Epidermal melanocyte (primary cell): ENCODE data around the gene PDZRN3.

Source experiments
- DNase-seq: peaks from one replicate; pipeline ENCODE4 v3.0.0; 2011; ENCODE audit warnings: low spot score; ENCODE audit not compliant: insufficient read length

Gene PDZRN3

GRCh38 chr3:73623346-73623745 is 1.4 kb downstream of the PDZRN3 start:
- DNase-seq, result no peak

DNA sequence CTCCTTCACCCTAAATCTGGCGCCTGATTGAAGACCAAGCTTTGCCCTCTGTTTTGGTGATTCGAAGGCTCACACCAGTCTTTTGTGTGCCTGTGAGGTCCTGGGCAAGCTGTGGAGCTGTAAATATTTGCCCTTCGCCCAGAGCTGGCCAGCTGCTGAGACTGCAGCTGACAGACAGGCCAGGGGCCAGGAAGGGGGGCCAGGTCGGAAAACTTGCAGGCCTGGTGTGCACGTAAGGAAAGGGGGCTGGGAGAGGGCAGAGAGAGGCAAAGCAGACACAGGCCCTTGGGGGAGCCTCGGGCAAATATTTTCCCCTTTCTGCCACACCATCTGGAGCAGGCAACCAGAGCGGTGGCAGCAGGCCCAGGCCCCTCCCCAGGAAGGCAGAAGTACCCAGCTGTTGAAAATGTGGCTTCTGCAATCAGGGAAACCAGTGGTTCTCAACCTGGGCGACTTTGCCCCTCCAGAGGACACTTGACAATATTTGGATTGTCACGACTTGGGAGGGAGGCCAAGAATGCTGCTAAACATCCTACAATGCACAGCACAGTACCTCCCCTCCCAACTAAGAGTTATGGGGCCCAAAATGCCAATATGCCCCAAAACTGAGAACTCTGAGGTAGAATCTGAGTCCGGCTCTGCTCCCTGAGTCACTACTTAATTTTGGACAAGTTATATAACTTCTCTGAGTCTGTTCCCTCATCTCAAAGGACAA is 2.5 kb downstream of the PDZRN3 start:
- DNase-seq, result peak; percentile 53

DNA sequence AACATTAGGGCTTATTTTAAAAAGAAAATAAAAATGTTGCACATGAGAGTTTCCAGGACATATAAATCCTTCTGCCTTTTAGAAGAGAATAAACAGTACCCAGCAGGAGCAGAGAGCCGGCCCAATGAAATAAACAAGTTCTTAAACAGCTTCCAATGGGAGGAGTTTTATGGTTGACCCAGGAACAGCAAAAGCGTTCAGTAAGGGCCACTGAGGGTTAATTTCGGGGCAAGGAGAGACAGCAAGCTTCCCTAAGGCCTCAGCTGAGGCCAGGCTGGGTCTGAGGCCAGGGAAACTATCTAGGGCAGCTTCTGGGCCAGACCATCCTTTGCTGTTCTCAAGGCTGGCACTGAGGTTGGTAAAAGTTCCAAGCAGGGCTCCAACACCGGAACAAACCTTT is 3.4 kb downstream of the PDZRN3 start:
- no peak for DNase-seq

GRCh38 chr3:73618461-73618860 is 6.3 kb downstream of the PDZRN3 start:
- no peak for DNase-seq

DNA sequence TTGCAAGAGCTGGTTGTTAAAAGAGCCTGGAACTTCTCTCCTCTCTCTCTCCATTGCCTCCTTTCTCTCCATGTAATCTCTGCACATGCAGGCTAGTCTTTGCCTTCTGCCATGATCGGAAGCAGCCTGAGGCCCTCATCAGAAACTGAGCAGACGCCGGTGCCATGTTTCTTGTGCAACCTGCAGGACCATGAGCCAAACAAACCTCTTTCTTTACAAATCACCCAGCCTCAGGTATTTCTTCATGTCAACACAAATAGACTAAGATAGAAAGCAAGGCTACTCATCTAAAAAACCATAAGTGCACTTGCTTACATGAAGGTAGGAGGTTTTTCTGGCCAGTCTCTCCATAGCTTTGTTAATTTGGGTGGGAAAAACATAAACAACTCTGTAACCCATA is 8.7 kb downstream of the PDZRN3 start:
- DNase-seq, result no peak

- no peak for DNase-seq
Observed at GRCh38 chr3:73614419-73614818, 10.3 kb downstream of the PDZRN3 start.

DNA sequence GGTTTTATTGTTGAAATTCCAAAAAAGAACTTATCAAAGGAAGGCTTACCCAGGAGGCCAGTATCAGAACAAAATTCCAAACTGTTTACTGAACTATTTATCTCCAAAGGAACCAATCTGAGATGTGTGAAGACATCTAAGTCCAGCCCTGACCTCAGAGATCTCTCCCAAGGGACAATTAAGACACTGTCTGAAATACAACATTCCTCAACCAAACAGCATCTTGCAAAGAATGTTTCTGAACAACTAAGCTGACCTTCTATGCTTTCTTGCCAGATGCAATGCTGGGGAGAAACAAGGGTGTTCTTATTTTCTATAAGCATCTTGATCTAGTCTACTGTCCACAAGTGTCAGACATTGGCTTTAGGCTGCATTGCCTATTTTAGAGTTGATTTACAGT is 13.6 kb downstream of the PDZRN3 start:
- peak; percentile 30 for DNase-seq

GRCh38 chr3:73610493-73610892 is 14.2 kb downstream of the PDZRN3 start:
- no peak for DNase-seq

GRCh38 chr3:73609655-73610054 is 15.1 kb downstream of the PDZRN3 start:
- DNase-seq, result no peak

DNA sequence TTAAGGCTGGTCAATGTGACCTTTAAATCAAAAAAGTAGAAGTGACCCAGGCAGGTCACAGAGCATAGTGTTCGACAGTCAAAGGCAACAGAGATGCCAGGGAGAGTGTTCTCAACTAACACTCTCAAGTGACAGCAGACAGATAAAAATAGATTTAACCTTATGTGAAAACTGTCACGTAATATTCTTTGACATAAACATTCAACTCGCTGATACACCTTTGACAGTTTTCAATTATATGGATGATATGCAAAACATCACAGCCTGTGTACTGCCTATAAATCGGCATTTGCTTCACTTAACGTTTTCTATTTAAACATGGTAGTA is 15.5 kb downstream of the PDZRN3 start:
- no peak for DNase-seq

DNA sequence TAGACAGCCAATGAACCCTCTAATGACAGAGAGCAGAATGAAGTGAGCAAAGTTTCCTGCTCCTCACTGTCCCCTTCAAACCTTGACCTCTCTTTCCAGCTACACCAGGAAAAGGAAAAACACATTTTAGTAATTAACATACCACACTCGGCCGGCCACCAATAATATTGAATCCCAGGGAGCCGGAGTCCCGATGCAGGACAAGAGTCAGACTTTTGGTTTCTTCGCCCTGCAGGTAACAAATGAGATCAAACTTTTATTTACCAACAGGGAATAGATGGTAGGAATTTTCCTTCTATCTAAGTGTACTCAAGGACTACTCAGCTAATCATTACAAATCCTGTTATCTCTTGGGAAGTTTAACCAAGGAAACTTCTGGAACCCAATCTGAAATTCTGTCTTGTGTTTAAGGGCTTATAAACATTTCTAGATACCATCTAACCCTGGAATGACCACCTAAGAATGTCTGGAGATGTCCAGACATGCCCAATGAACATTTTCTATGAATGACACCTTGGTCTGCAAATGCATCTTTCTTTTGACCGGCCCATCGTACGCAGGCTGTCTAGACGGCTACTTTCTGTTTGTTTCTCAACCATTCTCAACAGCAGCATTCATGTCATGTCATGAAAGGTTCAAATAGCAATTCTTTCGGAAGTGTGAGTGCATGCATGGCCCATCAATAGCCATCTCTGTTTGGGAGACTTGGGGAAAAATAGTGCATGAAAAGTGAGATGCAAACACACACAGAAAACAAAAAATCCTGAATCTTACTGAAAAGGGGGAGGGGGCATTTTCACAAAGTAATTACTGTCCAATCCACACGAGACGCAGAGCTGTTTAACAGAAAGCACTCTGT is 16.1 kb downstream of the PDZRN3 start:
- no peak for DNase-seq

DNA sequence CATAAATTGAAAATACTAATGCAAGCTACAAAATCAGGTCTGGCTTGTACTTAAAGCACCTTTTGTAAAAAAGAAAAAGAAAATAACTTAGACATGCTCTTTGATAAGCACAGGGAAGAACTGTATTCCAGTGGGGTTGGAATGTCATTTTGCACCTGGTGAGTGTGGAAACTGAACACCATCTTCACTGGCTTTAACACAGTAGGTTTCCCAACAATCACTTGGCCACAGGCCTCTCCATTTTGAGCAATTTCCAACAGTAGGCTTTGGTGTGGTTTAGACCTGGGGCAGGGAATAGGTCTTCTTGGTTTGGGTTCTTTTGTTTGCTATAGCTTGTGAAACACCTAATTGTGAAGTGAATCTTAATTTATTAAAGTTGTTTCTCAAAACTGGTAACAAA is 18.9 kb downstream of the PDZRN3 start:
- no peak for DNase-seq

DNA sequence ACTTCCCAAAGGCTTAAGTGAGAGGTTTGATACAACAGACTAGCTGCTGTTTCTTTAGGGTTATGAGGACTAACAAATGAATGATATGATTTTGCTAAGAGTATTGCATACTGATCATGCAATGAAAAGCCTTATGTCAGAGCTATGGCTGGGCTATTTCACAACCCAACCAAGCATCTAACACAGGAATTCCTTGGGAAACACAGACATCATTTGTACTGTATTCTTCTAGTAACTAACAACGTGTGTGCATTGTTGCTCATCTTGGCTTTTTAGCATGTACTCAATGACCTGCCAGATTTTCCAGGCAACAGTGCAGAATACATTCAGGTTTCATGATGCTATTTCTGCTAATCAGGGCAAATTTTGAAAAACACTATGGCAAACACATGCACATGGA is 19.3 kb downstream of the PDZRN3 start:
- DNase-seq, result no peak

DNA sequence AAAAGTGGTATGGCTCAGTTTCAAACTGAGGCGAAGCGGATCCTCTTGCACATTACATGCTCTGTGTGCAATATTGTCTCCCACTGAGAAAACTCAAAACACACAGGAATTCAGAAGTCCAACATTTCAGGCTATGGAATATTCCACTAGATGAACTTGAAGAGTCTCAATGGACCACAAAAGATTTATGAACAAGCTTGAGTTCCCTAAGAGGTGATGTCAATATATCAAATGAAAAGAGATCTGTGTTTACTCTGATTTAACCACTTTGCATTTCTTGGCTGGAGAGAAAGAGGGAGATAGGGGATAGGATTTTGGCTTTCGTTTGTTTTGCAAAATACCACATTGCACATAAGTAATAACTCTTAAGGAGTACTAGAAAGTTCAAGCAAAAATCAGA is 20.3 kb downstream of the PDZRN3 start:
- no peak for DNase-seq

DNA sequence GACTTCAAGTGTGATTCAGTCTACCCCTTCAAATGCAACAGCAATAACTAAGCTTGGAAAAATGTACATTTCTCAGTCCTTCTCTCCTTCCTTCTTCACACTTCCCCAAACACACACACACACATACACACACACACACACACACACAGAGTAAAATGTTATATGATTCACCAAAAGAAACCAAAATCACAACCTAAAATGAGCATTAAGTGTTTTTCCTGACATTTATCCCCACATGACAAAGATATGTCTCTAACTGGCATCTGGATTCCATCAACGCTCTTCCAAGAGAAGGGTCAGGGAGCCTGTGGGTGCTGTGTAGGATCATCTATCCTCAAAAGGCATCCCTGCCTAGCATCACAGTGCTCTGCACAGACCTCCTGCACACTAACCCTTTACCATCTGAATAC is 21.0 kb downstream of the PDZRN3 start:
- no peak for DNase-seq

DNA sequence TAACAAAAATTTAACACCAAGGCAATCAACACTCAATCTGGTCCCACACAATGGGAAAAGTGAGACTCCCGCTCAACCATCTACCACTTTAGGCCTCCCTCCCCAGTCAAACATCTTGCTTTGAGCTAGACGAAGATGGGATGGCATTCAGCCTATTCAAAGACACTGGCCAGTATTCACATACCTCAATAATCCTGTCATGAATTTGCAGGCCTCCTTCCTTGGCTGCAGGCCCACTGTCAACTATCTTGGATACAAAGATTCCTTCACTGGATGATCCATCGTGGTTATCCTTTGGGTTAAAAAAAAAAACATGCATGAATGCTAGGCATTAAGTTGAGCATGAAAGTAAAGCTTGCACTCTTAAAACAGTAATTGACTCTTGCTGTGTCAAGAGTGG is 22.6 kb downstream of the PDZRN3 start:
- DNase-seq, result peak; percentile 58

DNA sequence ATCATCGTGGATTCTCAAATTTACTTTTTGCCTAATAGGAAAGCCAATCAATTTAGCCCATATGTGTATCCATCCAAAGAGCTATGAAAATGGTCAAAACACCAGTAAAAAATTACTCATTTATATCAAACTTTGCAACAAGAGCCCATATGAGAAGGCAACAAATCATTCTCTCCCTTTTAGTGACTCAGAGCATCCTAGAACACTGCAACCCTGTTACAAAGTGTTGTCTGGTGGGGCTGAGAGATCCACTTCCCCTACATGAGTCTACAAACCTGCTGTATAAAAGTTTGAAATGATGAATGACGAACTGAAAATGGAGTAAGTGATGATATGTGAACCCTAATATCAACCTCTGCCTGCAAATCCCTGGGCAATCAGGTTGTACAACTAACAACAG is 23.3 kb downstream of the PDZRN3 start:
- DNase-seq, result no peak

GRCh38 chr3:73601011-73601410 is 23.7 kb downstream of the PDZRN3 start:
- no peak for DNase-seq

DNA sequence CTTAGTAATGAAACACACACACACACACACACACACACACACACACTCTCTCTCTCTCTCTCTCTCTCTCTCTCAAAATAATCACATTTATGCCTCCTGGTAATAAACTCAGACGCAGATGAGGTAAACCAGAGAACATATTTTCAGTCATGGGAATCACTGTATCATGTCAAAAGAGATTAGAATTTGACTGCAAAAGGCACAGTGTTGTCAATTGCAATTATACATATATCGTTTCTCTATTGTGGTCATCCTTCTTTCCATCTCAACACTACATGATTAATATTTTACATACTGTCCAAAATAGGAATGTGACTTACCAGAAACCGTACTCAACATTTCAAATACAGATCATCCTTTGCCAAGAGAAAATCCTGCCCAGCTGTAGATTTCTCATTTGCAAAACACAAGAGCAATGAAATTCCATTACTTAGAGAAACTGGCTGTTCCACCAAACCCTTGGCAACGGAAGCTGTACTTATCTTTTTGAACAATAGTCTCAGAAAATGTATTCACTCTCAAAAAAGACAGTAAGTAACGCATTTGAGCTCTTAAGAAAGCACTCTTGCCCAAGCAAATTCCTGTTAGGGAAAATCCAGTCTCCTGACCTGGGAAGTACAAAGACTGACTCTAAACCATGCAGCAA is 24.3 kb downstream of the PDZRN3 start:
- DNase-seq, result no peak

GRCh38 chr3:73599605-73600004 is 25.1 kb downstream of the PDZRN3 start:
- no peak for DNase-seq

- DNase-seq, result no peak
Observed at GRCh38 chr3:73597476-73597875, 27.3 kb downstream of the PDZRN3 start.
